ENCODE results near the gene RECK. TPM values are rescaled to one million over a fixed set of nuclear protein-coding genes. Genes with fewer than 3 reads are reported as not detected.
A peak's percentile ranks its signal among the peaks of the same experiment; 100 is the strongest.

RECK gene
- total and polyA plus RNA-seq, 8 donors: 18.5 to 23.7 (median 22.6) TPM

DNA sequence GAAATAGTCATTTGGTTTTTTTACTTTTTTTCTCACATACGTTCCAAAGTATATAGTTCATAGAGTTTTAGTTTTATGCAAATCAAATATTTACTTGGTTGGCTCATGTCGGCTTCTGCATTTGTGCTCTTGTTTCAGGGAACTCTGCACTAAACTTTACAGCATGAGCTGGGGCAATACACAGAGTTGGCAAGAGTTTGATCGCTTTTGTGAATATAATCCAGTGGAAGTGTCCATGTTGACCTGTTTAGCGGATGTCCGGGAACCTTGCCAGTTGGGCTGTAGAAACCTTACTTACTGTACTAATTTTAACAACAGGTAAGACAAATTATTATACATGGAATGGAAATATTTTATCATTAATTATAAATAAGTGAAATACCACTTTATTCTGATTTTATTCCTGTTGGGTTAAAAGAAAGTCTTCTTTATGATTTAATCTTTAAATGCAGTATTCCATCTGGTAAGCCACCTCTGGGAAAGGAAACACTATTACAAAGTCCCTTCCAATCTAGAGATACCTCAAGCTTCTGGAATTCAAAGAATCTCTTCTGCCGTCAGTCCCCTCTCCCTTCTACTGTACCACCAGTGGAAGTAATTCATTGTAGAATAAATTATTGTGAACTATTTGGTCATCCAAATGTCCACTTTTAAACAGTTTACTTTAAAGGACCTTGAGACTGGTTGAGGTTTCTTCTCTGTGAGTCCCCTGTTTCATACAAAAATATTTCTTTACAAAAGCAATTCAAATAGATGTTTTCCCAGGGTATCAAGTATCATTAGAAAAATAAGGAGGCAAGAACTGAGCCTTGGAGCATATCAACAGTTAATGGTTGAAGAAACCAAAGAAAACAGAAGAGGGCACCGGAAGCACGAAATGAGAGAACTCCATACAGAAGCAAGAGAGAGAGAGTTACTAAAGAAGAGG lies 54.6 kb downstream of the RECK start:
- Histone ChIP-seq H3K9me3 (no peaks in the 10 kb centered on the region), H3K27ac (no peak overlapping the region), H3K4me3 (no peak overlapping the region), H3K4me1 (peaks cover 6 to 8% of the 10 kb centered on the region in 2 donors), H3K36me3 (no peaks in the 10 kb centered on the region), H3K27me3 (no peaks in the 10 kb centered on the region)
- intact Hi-C loops (cut with DNase I): no loop called here
- peak; percentile 56 for ATAC-seq
- TF ChIP-seq, protein P1, sequence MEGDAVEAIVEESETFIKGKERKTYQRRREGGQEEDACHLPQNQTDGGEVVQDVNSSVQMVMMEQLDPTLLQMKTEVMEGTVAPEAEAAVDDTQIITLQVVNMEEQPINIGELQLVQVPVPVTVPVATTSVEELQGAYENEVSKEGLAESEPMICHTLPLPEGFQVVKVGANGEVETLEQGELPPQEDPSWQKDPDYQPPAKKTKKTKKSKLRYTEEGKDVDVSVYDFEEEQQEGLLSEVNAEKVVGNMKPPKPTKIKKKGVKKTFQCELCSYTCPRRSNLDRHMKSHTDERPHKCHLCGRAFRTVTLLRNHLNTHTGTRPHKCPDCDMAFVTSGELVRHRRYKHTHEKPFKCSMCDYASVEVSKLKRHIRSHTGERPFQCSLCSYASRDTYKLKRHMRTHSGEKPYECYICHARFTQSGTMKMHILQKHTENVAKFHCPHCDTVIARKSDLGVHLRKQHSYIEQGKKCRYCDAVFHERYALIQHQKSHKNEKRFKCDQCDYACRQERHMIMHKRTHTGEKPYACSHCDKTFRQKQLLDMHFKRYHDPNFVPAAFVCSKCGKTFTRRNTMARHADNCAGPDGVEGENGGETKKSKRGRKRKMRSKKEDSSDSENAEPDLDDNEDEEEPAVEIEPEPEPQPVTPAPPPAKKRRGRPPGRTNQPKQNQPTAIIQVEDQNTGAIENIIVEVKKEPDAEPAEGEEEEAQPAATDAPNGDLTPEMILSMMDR (IDR thresholded peaks at IDR 0.05): no peak
- DNase-seq: peak in 2 of 4 donors; percentile 28 to 41

DNA sequence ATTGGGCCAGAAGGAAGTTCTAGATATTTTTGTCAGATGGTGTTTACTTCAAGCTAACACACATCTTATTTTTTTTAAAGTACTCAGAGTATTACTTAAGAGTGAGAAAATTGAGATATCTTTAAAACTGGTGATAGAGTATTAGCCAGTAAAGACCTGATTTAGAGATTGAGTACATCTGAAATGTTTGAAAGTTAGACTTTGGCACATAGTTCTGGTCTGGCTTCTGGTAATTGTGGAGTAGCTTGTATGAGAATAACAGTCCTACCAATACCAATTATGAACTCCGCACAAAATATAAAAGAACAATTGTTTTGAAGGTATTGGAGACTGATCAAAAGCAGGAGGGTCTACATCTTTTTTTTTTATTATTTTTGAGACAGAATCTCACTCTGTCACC lies 55.3 kb downstream of the RECK start:
- no peak for DNase-seq
- Histone ChIP-seq H3K9me3 (no peaks in the 10 kb centered on the region), H3K27me3 (no peaks in the 10 kb centered on the region), H3K27ac (no peak overlapping the region), H3K36me3 (no peaks in the 10 kb centered on the region), H3K4me1 (peaks cover 6 to 8% of the 10 kb centered on the region in 2 donors), H3K4me3 (no peak overlapping the region)
- intact Hi-C loops (cut with DNase I): no loop called here
- TF ChIP-seq, protein P1 (IDR thresholded peaks at IDR 0.05): no peak
- ATAC-seq: no peak

DNA sequence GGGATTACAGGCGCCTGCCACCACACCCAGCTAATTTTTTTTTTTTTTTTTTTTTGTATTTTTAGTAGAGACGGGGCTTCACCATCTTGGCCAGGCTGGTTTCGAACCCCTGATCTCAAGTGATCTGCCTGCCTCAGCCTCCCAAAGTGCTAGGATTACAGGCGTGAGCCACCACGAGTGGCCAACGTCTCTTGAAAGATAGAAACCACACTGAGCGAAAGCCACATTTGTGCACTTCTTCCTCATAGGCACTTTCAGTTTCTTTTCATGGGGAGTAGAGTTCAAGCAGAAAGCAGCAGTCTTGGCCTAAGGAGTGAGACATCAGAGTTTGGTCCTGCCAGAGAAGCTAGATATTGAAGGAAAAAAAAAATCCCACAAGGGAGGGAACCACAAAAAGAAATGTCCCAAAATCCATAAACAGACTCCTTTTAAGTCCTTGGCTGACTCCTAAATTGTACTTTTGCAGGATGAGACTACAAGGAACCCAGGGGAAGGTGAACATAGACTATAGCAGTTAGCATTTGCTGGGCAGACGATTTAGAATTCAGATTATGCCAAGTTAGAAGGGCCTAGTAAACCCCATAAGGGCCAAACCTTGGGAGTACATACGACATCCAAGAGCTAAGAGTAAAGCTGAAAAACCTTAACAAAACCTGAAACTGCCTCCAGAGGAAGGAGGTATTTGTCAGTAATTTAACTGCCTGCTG lies 55.9 kb downstream of the RECK start:
- DNase-seq: no peak
- peak; percentile 82 for ATAC-seq
- peak overlapping the region in 1 of 2 donors; percentile 28 for H3K27ac ChIP-seq
- H3K4me1 ChIP-seq: peaks cover 6 to 8% of the 10 kb centered on the region in 2 donors
- no peak overlapping the region for H3K4me3 ChIP-seq
- H3K36me3 ChIP-seq: no peaks in the 10 kb centered on the region
- intact Hi-C loops (cut with DNase I): no loop called here
- TF ChIP-seq, protein P1 (IDR thresholded peaks at IDR 0.05): no peak
- no peaks in the 10 kb centered on the region for H3K27me3 ChIP-seq
- H3K9me3 ChIP-seq: no peaks in the 10 kb centered on the region

DNA sequence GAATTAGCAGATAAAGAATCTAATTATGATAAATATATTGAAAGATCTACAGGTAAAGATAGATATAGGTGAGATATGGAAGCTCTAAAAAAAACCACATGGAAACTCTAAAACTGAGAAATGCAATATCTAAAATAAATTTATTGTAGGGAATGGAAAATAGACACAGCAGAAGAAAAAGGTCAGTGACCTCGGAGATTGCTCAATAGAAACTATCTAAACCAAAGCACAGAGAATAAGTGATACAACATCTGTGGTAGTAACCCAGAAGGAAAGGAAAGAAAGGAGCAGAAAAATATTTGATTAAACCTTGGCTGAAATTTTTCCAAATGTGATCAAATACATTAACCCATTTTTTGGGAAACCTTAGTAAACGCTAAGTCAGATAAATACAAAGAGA lies 56.7 kb downstream of the RECK start:
- intact Hi-C loops (cut with DNase I): no loop called here
- TF ChIP-seq, protein P1 (IDR thresholded peaks at IDR 0.05): no peak
- ATAC-seq: peak; percentile 20
- DNase-seq: no peak
- H3K27ac ChIP-seq: no peak overlapping the region
- H3K4me1 ChIP-seq: peaks cover 6 to 8% of the 10 kb centered on the region in 2 donors
- no peak overlapping the region for H3K4me3 ChIP-seq
- no peaks in the 10 kb centered on the region for H3K9me3 ChIP-seq
- H3K36me3 ChIP-seq: no peaks in the 10 kb centered on the region
- H3K27me3 ChIP-seq: no peaks in the 10 kb centered on the region

DNA sequence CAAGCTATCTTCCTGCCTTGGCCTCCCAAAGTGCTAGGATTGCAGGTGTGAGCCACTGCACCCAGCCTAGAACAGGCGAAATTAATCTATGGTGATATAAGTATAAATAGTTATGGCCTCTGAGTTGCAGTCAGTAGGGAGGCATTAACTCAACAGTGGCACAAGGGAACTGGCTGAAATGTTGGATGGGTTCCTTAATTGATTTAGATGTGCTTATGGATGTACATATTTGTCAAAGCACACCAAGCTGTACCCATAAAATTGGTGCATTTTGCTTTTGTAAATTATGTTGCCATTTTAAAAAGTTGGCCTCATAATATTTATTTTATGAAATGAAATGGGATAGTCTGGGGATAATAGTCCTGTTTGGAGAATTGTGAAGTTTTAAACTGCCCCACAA lies 63.0 kb downstream of the RECK start:
- Histone ChIP-seq H3K4me1 (peaks cover 0 to 13% of the 10 kb centered on the region in 2 donors), H3K27me3 (no peaks in the 10 kb centered on the region), H3K9me3 (no peaks in the 10 kb centered on the region), H3K27ac (no peak overlapping the region), H3K4me3 (no peak overlapping the region), H3K36me3 (no peaks in the 10 kb centered on the region)
- intact Hi-C loops (cut with DNase I): loop anchor here in 1 of 2 donors (5.0 kb wide), 1 partner anchor 68 kb away; the partner anchor contains the start of gene CCIN
- ATAC-seq (no peak), DNase-seq (no peak)
- TF ChIP-seq, protein P1 (IDR thresholded peaks at IDR 0.05): no peak

Data from left lung (tissue), 10 donors.